Mesendoderm (in vitro differentiated cells): Measurements from ENCODE around the gene HMCES.
"Not testable (repeated sequence)": the region's sequence is repeated elsewhere in the genome, so short reads cannot be mapped to it uniquely, and the experiment has no call there.

ENCODE experiments used
- DNase-seq: peaks from one replicate; pipeline ENCODE4 v3.0.0; 2013
- H2AK5ac ChIP-seq: 2 replicates; pipeline ENCODE4 v1.6.1; 2013; ENCODE audit warnings: low read length, inconsistent platforms
- H2BK120ac ChIP-seq: 2 replicates; pipeline ENCODE4 v1.6.1; 2013; ENCODE audit warnings: low read depth, mild to moderate bottlenecking, low read length, moderate library complexity, mixed read lengths
- H2BK15ac ChIP-seq: replicated peaks from 2 replicates; pipeline ENCODE4 v1.6.1; 2013; ENCODE audit warnings: low read depth, mild to moderate bottlenecking, moderate library complexity
- H2BK5ac ChIP-seq: 2 replicates; pipeline ENCODE4 v1.6.1; 2013; ENCODE audit warnings: low read length, inconsistent platforms
- H3K18ac ChIP-seq: 2 replicates; pipeline ENCODE4 v1.6.1; 2013; ENCODE audit warnings: mild to moderate bottlenecking, low read length, mixed read lengths
- H3K23ac ChIP-seq: one replicate; pipeline ENCODE4 v1.6.1; 2013; ENCODE audit warnings: low read length
- H3K27ac ChIP-seq: 2 replicates; pipeline ENCODE4 v1.5.1; 2013; ENCODE audit warnings: low read depth, mild to moderate bottlenecking, inconsistent platforms, low read length, moderate library complexity
- H3K27me3 ChIP-seq: 2 replicates; pipeline ENCODE4 v1.6.1; 2013; ENCODE audit warnings: low read length, control low read depth, mild to moderate bottlenecking, inconsistent platforms; ENCODE audit not compliant: insufficient read depth, poor library complexity
- H3K36me3 ChIP-seq: 2 replicates; pipeline ENCODE4 v1.6.1; 2013; ENCODE audit warnings: low read length, inconsistent platforms; ENCODE audit not compliant: control insufficient read depth, insufficient read depth
- H3K4ac ChIP-seq: one replicate; pipeline ENCODE4 v1.6.1; 2013; ENCODE audit warnings: low read depth, mild to moderate bottlenecking, low read length, moderate library complexity
- H3K4me1 ChIP-seq: 2 replicates; pipeline ENCODE4 v1.6.1; 2013; ENCODE audit warnings: low read depth, low read length, inconsistent platforms; ENCODE audit not compliant: control insufficient read depth
- H3K4me2 ChIP-seq: 2 replicates; pipeline ENCODE4 v1.6.1; 2013; ENCODE audit warnings: low read length
- H3K4me3 ChIP-seq: 2 replicates; pipeline ENCODE4 v1.5.1; 2013; ENCODE audit warnings: mild to moderate bottlenecking, low read length
- H3K56ac ChIP-seq: one replicate; pipeline ENCODE4 v1.6.1; 2013; ENCODE audit warnings: low read length
- H3K79me1 ChIP-seq: 2 replicates; pipeline ENCODE4 v1.6.1; 2013; ENCODE audit warnings: low read length, inconsistent platforms
- H3K79me2 ChIP-seq: 2 replicates; pipeline ENCODE4 v1.6.1; 2013; ENCODE audit warnings: mild to moderate bottlenecking, low read length; ENCODE audit not compliant: control insufficient read depth, insufficient read depth
- H3K9ac ChIP-seq: 2 replicates; pipeline ENCODE4 v1.6.1; 2013; ENCODE audit warnings: low read length, inconsistent platforms
- H4K5ac ChIP-seq: one replicate; pipeline ENCODE4 v1.6.1; 2013; ENCODE audit warnings: low read length
- H4K8ac ChIP-seq: one replicate; pipeline ENCODE4 v1.6.1; 2013; ENCODE audit warnings: low read depth, mild to moderate bottlenecking, control low read depth, low read length, moderate library complexity
- WGBS: extraction: QIAGEN DNeasy Blood & Tissue Kit; methylation state at CpG from one replicate; pipeline ENCODE4 v1.1.7; 2013; ENCODE audit warnings: low lambda C conversion rate, missing lambda C conversion rate; ENCODE audit not compliant: insufficient coverage; ENCODE audit errors: extremely low coverage; 5-methylcytosine and 5-hydroxymethylcytosine counted together

HMCES gene

GRCh38 chr3:129339186-129339585 is 60.5 kb downstream of the HMCES start:
- H3K4ac ChIP-seq, DNase-seq, H3K79me1 ChIP-seq, H2AK5ac ChIP-seq, H4K8ac ChIP-seq, H2BK15ac ChIP-seq, H3K4me2 ChIP-seq, H2BK5ac ChIP-seq, H3K18ac ChIP-seq, H3K27ac ChIP-seq, H3K4me1 ChIP-seq, H3K23ac ChIP-seq, H3K9ac ChIP-seq, H3K36me3 ChIP-seq, H4K5ac ChIP-seq, H3K27me3 ChIP-seq, H3K56ac ChIP-seq, H3K79me2 ChIP-seq, H3K4me3 ChIP-seq, H2BK120ac ChIP-seq: not testable (repeated sequence)
- no CpG with 5 or more reads among the region's 36 CpGs for WGBS

- not testable (repeated sequence) for H2BK5ac ChIP-seq, H2BK15ac ChIP-seq, H4K8ac ChIP-seq, H3K4ac ChIP-seq, DNase-seq, H3K27me3 ChIP-seq, H2BK120ac ChIP-seq, H3K18ac ChIP-seq, H3K79me1 ChIP-seq, H3K4me2 ChIP-seq, H3K36me3 ChIP-seq, H3K23ac ChIP-seq, H3K79me2 ChIP-seq, H3K4me3 ChIP-seq, H3K4me1 ChIP-seq, H3K27ac ChIP-seq, H2AK5ac ChIP-seq, H3K56ac ChIP-seq, H3K9ac ChIP-seq, H4K5ac ChIP-seq
- WGBS, result no CpG with 5 or more reads among the region's 30 CpGs
Measured at GRCh38 chr3:129339833-129340232, 61.2 kb downstream of the HMCES start.

GRCh38 chr3:129341331-129342141 is 62.9 kb downstream of the HMCES start:
- H4K5ac ChIP-seq, result no peak overlapping the region
- H3K4ac ChIP-seq, result no peak overlapping the region
- no peaks in the 10 kb centered on the region for H3K79me1 ChIP-seq
- no peak overlapping the region for H2BK15ac ChIP-seq
- H2AK5ac ChIP-seq, result no peak overlapping the region
- H2BK5ac ChIP-seq, result no peak overlapping the region
- no peak overlapping the region for H3K56ac ChIP-seq
- H3K4me2 ChIP-seq, result no peak overlapping the region
- H3K4me1 ChIP-seq, result peaks cover 3% of the 10 kb centered on the region
- H3K27me3 ChIP-seq, result no peaks in the 10 kb centered on the region
- no peak overlapping the region for H3K4me3 ChIP-seq
- H4K8ac ChIP-seq, result no peak overlapping the region
- H3K18ac ChIP-seq, result no peak overlapping the region
- no peak overlapping the region for H3K27ac ChIP-seq
- no peak for DNase-seq
- H3K9ac ChIP-seq, result no peak overlapping the region
- no peaks in the 10 kb centered on the region for H3K36me3 ChIP-seq
- no peak overlapping the region for H3K23ac ChIP-seq
- H3K79me2 ChIP-seq, result no peaks in the 10 kb centered on the region
- no peak overlapping the region for H2BK120ac ChIP-seq
- WGBS, result no CpG with 5 or more reads among the region's 10 CpGs

- Histone ChIP-seq H4K8ac (no peak overlapping the region), H3K18ac (no peak overlapping the region), H4K5ac (no peak overlapping the region), H3K23ac (no peak overlapping the region), H2BK120ac (no peak overlapping the region), H3K56ac (peak overlapping the region; percentile 76), H2AK5ac (no peak overlapping the region), H3K36me3 (no peaks in the 10 kb centered on the region), H3K4me2 (peak overlapping the region; percentile 64), H3K4me1 (peaks cover 3% of the 10 kb centered on the region), H3K4ac (no peak overlapping the region), H3K9ac (peak overlapping the region; percentile 42), H3K27me3 (no peaks in the 10 kb centered on the region), H2BK15ac (no peak overlapping the region), H3K79me1 (no peaks in the 10 kb centered on the region), H2BK5ac (no peak overlapping the region), H3K79me2 (no peaks in the 10 kb centered on the region), H3K4me3 (no peak overlapping the region), H3K27ac (no peak overlapping the region)
- WGBS, result no CpG with 5 or more reads among the region's 39 CpGs
- DNase-seq, result peak; percentile 72
Measured at GRCh38 chr3:129343643-129344360, 65.1 kb downstream of the HMCES start.

- Histone ChIP-seq H3K4me1 (peaks cover 3% of the 10 kb centered on the region), H3K4me3 (no peak overlapping the region), H3K4me2 (peak overlapping the region; percentile 64), H3K79me2 (no peaks in the 10 kb centered on the region), H4K5ac (no peak overlapping the region), H2BK120ac (no peak overlapping the region), H3K27me3 (no peaks in the 10 kb centered on the region), H3K23ac (no peak overlapping the region), H2BK5ac (no peak overlapping the region), H3K79me1 (no peaks in the 10 kb centered on the region), H4K8ac (no peak overlapping the region), H3K56ac (peak overlapping the region; percentile 76), H3K4ac (no peak overlapping the region), H3K36me3 (no peaks in the 10 kb centered on the region), H3K27ac (no peak overlapping the region), H3K18ac (no peak overlapping the region), H3K9ac (peak overlapping the region; percentile 42), H2BK15ac (no peak overlapping the region), H2AK5ac (no peak overlapping the region)
- DNase-seq, result peak; percentile 93
- WGBS, result no CpG with 5 or more reads among the region's 13 CpGs
Measured at GRCh38 chr3:129344540-129345220, 66.0 kb downstream of the HMCES start.
